MM.1S (cell line): ENCODE data around the gene UACA.

ENCODE experiments used
- EZH2phosphoT487 ChIP-seq: fragments of 300-600 bp; sonication (generic); IDR thresholded peaks from 2 replicates; pipeline ENCODE4 v1.6.1; 2018; ENCODE audit warnings: antibody characterized with exemption, low read length
- TF ChIP-seq, protein P1 (sequence below): fragments of 300-600 bp; sonication (generic); IDR thresholded peaks from 2 replicates; pipeline ENCODE4 v1.5.1; 2016; ENCODE audit warnings: antibody characterized with exemption, low read length, mixed read lengths

DNA sequence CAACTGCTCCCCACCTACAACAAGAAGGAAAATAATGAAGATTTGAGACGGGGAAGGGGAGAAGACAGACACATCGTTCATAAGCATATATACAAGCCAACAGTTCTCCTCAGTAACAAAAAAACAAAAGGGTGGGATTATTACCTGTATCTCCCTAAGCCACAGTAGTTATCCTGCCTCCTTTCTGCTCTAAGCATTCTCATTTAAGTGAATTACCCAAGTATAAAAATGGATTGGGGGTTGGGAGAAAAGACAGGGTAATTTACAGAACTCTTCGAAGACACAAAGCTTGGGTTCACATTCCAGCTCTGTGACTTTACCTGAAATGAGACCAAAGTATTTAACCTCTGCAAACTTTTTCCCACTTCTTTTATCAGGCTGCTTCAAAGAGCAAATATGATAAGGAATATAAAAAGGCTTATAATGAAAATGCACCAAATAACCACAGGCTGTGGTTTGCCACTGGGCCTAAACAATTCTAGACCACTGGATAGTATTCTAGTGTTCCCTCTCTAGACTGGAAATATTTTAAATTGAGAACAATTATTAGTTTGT is 64.4 kb downstream of the UACA start:
- TF ChIP-seq, protein P1, sequence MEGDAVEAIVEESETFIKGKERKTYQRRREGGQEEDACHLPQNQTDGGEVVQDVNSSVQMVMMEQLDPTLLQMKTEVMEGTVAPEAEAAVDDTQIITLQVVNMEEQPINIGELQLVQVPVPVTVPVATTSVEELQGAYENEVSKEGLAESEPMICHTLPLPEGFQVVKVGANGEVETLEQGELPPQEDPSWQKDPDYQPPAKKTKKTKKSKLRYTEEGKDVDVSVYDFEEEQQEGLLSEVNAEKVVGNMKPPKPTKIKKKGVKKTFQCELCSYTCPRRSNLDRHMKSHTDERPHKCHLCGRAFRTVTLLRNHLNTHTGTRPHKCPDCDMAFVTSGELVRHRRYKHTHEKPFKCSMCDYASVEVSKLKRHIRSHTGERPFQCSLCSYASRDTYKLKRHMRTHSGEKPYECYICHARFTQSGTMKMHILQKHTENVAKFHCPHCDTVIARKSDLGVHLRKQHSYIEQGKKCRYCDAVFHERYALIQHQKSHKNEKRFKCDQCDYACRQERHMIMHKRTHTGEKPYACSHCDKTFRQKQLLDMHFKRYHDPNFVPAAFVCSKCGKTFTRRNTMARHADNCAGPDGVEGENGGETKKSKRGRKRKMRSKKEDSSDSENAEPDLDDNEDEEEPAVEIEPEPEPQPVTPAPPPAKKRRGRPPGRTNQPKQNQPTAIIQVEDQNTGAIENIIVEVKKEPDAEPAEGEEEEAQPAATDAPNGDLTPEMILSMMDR, result no peak
- no peak for TF ChIP-seq EZH2phosphoT487
